Right lobe of liver (tissue), 4 donors: ENCODE data around the gene CLEC18A.

Experiments
- CTCF ChIP-seq, 4 donors: fragments of 200-600 bp in 3 of 4; fragments of 450-650 bp in 1 of 4; IDR thresholded peaks; one replicate each; pipeline versions ENCODE4 v1.5.1 to v1.8.0; 2016 to 2022; ENCODE audit warnings: antibody characterized with exemption in 4 of 4, mild to moderate bottlenecking in 2 of 4
- POLR2A ChIP-seq: fragments of 450-650 bp; IDR thresholded peaks from one replicate; pipeline ENCODE4 v1.6.1; 2017; ENCODE audit warnings: antibody characterized with exemption, mild to moderate bottlenecking
- donor health status: DM: no; HTN: no; CAD: no.
- donor health status: DM: no; HTN: no; CAD: no.
- donor health status: DM: no; HTN: yes; CAD: no.

GRCh38 chr16:69942099-69942491, 9.0 kb upstream of the CLEC18A start:
- TF ChIP-seq POLR2A (no peak), CTCF (IDR thresholded peaks at IDR 0.05) (no peak)
